Astrocyte (in vitro differentiated cells and primary cell): Measurements from ENCODE around the gene NUBP2. TPM values are rescaled to one million over a fixed set of nuclear protein-coding genes. Genes with fewer than 3 reads are reported as not detected.
A peak's percentile ranks its signal among the peaks of the same experiment; 100 is the strongest.

Experiments used
- DNase-seq: peaks from one replicate; pipeline ENCODE4 v3.0.0-alpha.2; 2010; ENCODE audit warnings: low read depth
- FAIRE-seq: peaks from 2 replicates; lab custom pipeline; 2011; peaks lifted over from hg19 to GRCh38; lab: Jason Lieb, UNC
- H2AFZ ChIP-seq: 2 replicates; pipeline ENCODE4 v1.6.0; 2012; ENCODE audit warnings: low read depth, low read length, inconsistent platforms
- H3K27ac ChIP-seq: 2 replicates; pipeline ENCODE4 v1.5.1; 2011; ENCODE audit warnings: low read depth, low read length, inconsistent platforms
- H3K27me3 ChIP-seq: 2 replicates; pipeline ENCODE4 v1.6.0; 2011; ENCODE audit warnings: low read length, inconsistent platforms; ENCODE audit not compliant: insufficient read depth
- H3K36me3 ChIP-seq: 2 replicates; pipeline ENCODE4 v1.5.1; 2011; ENCODE audit warnings: low read length, inconsistent platforms; ENCODE audit not compliant: insufficient read depth
- H3K4me1 ChIP-seq: 2 replicates; pipeline ENCODE4 v1.5.1; 2011; ENCODE audit warnings: low read length, inconsistent platforms; ENCODE audit not compliant: insufficient read depth
- H3K4me2 ChIP-seq: 2 replicates; pipeline ENCODE4 v1.6.0; 2012; ENCODE audit warnings: low read length, inconsistent platforms
- H3K4me3 ChIP-seq: 2 replicates; pipeline ENCODE4 v1.5.1; 2011; ENCODE audit warnings: low read depth, mild to moderate bottlenecking, low read length, inconsistent platforms; ENCODE audit not compliant: insufficient read depth
- H3K79me2 ChIP-seq: 2 replicates; pipeline ENCODE4 v1.6.0; 2012; ENCODE audit warnings: mild to moderate bottlenecking, low read length, inconsistent platforms; ENCODE audit not compliant: insufficient read depth
- H3K9ac ChIP-seq: 2 replicates; pipeline ENCODE4 v1.6.0; 2012; ENCODE audit warnings: mild to moderate bottlenecking, low read length, inconsistent platforms
- H3K9me3 ChIP-seq: 2 replicates; pipeline ENCODE4 v1.5.1; 2012; ENCODE audit warnings: low read depth, mild to moderate bottlenecking, low read length, inconsistent platforms; ENCODE audit not compliant: insufficient read depth
- H4K20me1 ChIP-seq: 2 replicates; pipeline ENCODE4 v1.6.0; 2012; ENCODE audit warnings: low read length, inconsistent platforms; ENCODE audit not compliant: insufficient read depth
- H3K27ac Mint-ChIP-seq: one replicate; pipeline ENCODE4 v1.8.0; 2021; ENCODE audit warnings: mild to moderate bottlenecking, mixed read lengths; ENCODE audit not compliant: unreplicated experiment
- H3K27me3 Mint-ChIP-seq: one replicate; pipeline ENCODE4 v1.8.0; 2021; ENCODE audit warnings: low read depth, mixed read lengths; ENCODE audit not compliant: unreplicated experiment
- H3K36me3 Mint-ChIP-seq: one replicate; pipeline ENCODE4 v1.8.0; 2021; ENCODE audit warnings: low read depth, mixed read lengths; ENCODE audit not compliant: unreplicated experiment
- H3K4me1 Mint-ChIP-seq: one replicate; pipeline ENCODE4 v1.8.0; 2021; ENCODE audit warnings: low read depth, mixed read lengths; ENCODE audit not compliant: unreplicated experiment
- H3K4me3 Mint-ChIP-seq: one replicate; pipeline ENCODE4 v1.8.0; 2021; ENCODE audit warnings: mild to moderate bottlenecking, moderate library complexity, mixed read lengths; ENCODE audit not compliant: unreplicated experiment
- H3K9me3 Mint-ChIP-seq: one replicate; pipeline ENCODE4 v1.8.0; 2021; ENCODE audit warnings: mild to moderate bottlenecking, mixed read lengths; ENCODE audit not compliant: unreplicated experiment
- EZH2 ChIP-seq: IDR thresholded peaks from 2 replicates; pipeline ENCODE4 v1.6.1; 2012; ENCODE audit warnings: mild to moderate bottlenecking, low read length, inconsistent platforms; ENCODE audit not compliant: insufficient read depth
- total RNA-seq: library from RNA; stranded (reverse); gene quantifications from 2 replicates; pipeline ENCODE4 v1.2.1, GENCODE V29; 2021
- TF ChIP-seq, protein P1 (sequence below): IDR thresholded peaks from 2 replicates; pipeline ENCODE4 v1.5.1; 2011; ENCODE audit warnings: low read depth, mild to moderate bottlenecking, inconsistent platforms, low read length, moderate library complexity; ENCODE audit not compliant: insufficient read depth

Gene NUBP2
- total RNA-seq, 1 donor from 2014 or later, result 41.4 TPM

DNA sequence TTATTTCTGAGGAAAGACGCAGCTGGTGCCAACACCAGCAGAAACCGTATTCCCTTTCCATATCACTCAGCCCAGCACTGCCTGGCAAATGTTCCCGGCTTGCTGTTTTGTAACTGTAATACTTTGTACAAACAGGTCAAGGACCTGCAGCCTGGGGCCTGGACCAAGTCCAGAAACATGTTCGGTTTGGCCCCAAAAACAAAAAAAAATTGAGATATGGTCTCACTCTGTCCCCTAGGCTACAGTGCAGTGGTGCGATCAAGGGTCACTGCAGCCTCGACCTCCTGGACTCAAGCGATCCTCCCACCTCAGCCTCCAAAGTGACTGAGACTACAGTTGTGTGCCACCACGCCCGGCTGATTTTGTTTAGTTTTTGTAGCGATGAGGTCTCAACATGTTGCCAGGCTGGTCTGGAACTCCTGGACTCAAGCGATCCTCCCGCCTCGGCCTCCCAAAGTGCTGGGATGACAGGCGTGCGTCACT, 42.7 kb downstream of the NUBP2 start:
- DNase-seq, result no peak
- no peaks in the 10 kb centered on the region for H3K27me3 Mint-ChIP-seq
- no peak for FAIRE-seq
- peak overlapping the region; percentile 80 for H3K4me3 Mint-ChIP-seq
- peaks cover 2% of the 10 kb centered on the region for H3K36me3 Mint-ChIP-seq
- no peak overlapping the region for H2AFZ ChIP-seq
- TF ChIP-seq EZH2, result no peak
- TF ChIP-seq, protein P1, sequence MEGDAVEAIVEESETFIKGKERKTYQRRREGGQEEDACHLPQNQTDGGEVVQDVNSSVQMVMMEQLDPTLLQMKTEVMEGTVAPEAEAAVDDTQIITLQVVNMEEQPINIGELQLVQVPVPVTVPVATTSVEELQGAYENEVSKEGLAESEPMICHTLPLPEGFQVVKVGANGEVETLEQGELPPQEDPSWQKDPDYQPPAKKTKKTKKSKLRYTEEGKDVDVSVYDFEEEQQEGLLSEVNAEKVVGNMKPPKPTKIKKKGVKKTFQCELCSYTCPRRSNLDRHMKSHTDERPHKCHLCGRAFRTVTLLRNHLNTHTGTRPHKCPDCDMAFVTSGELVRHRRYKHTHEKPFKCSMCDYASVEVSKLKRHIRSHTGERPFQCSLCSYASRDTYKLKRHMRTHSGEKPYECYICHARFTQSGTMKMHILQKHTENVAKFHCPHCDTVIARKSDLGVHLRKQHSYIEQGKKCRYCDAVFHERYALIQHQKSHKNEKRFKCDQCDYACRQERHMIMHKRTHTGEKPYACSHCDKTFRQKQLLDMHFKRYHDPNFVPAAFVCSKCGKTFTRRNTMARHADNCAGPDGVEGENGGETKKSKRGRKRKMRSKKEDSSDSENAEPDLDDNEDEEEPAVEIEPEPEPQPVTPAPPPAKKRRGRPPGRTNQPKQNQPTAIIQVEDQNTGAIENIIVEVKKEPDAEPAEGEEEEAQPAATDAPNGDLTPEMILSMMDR, result no peak
- H3K4me3 ChIP-seq, result peak overlapping the region; percentile 99
- H3K4me2 ChIP-seq, result peak overlapping the region; percentile 94
- H3K27ac Mint-ChIP-seq, result no peak overlapping the region
- H3K27ac ChIP-seq, result no peak overlapping the region
- peak overlapping the region; percentile 88 for H3K9ac ChIP-seq
- no peaks in the 10 kb centered on the region for H3K27me3 ChIP-seq
- H3K4me1 ChIP-seq, result peaks cover 5% of the 10 kb centered on the region
- H3K4me1 Mint-ChIP-seq, result peaks cover 10% of the 10 kb centered on the region
- H3K36me3 ChIP-seq, result peaks cover 4% of the 10 kb centered on the region
- H3K79me2 ChIP-seq, result peaks cover 34% of the 10 kb centered on the region
- H3K9me3 ChIP-seq, result no peaks in the 10 kb centered on the region
- no peaks in the 10 kb centered on the region for H3K9me3 Mint-ChIP-seq
- peaks cover 23% of the 10 kb centered on the region for H4K20me1 ChIP-seq

DNA sequence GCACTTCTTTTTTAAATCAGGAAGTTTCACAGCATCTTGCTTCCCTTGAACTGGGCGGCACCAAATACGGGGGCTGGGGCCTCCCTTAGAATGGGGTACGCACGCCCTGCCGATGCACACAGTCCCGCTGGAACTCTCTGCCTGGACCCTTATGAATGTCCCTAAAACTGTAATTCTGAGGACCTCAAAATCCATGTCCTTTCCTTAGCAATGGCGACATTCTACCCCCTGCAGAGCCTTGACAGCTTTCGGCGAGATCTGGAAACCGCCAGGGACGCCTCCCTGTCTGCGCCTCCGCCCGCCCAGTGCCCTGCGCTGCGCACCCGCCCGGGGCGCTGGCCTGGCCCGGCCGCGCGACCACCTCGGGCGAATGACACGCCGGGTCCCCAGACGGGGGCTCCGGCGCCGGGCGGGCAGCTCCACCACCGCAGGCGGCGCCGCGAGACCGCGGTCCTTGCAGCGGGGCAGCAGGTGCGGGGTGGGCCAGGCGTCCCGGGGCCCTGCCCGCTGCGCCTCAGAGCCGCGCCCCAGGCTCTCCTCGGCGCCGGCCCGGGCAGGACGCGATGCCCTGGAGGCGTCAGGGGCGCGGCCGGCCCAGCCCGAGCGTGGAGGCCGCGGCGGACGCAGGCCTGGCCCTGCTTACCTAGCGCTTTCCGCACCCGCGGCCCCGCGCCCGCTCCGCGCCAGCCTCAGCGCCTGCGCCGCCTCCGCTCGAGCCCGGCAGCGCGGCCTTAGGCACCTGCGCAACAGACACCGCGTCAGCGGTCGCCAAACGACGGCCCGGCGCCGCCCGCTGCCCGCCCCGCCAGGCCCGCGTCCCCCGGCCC, 43.3 kb downstream of the NUBP2 start:
- H3K4me1 Mint-ChIP-seq, result peaks cover 10% of the 10 kb centered on the region
- H3K36me3 Mint-ChIP-seq, result peaks cover 2% of the 10 kb centered on the region
- Histone ChIP-seq H3K9ac (peak overlapping the region; percentile 88), H3K79me2 (peaks cover 34% of the 10 kb centered on the region), H2AFZ (peak overlapping the region; percentile 100), H3K9me3 (no peaks in the 10 kb centered on the region), H3K27ac (no peak overlapping the region), H3K4me1 (peaks cover 5% of the 10 kb centered on the region), H3K4me3 (peak overlapping the region; percentile 99), H3K27me3 (no peaks in the 10 kb centered on the region), H3K36me3 (peaks cover 6% of the 10 kb centered on the region), H4K20me1 (peaks cover 30% of the 10 kb centered on the region), H3K4me2 (peak overlapping the region; percentile 94)
- TF ChIP-seq EZH2, result no peak
- TF ChIP-seq, protein P1, result no peak
- DNase-seq (peak; percentile 34), FAIRE-seq (no peak)
- H3K27ac Mint-ChIP-seq, result no peak overlapping the region
- no peaks in the 10 kb centered on the region for H3K9me3 Mint-ChIP-seq
- H3K4me3 Mint-ChIP-seq, result peak overlapping the region; percentile 80
- H3K27me3 Mint-ChIP-seq, result no peaks in the 10 kb centered on the region
